Stomach (tissue), 9 donors: ENCODE data around the gene PLA2G4A. TPM values are rescaled to one million over a fixed set of nuclear protein-coding genes. Genes with fewer than 3 reads are reported as not detected.

Experiments used
- DNase-seq, 2 donors: peaks; one replicate each; pipeline versions ENCODE4 v3.0.0 to v3.0.0-alpha.2; 2013 to 2019
- H3K27ac ChIP-seq, 5 donors: fragments of 200-600 bp in 4 of 5; sonication (generic) in 4 of 5; one replicate each; pipeline ENCODE4 v1.5.1; 2013 to 2019; ENCODE audit warnings: mild to moderate bottlenecking in 1 of 5, moderate library complexity in 1 of 5
- H3K27me3 ChIP-seq, 3 donors: fragments of 200-600 bp; sonication (generic); one replicate each; pipeline ENCODE4 v1.5.1; 2017 to 2019; ENCODE audit warnings: mixed run types in 1 of 3
- H3K36me3 ChIP-seq, 4 donors: fragments of 200-600 bp; sonication (generic); 1 replicate in 3 of 4; 2 replicates in 1 of 4; pipeline ENCODE4 v1.5.1; 2016 to 2019
- H3K4me1 ChIP-seq, 4 donors: fragments of 200-600 bp; sonication (generic); one replicate each; pipeline ENCODE4 v1.5.1; 2016 to 2019
- H3K4me3 ChIP-seq, 4 donors: fragments of 200-600 bp; sonication (generic) in 3 of 4; one replicate each; pipeline ENCODE4 v1.5.1; 2016 to 2019; ENCODE audit warnings: mild to moderate bottlenecking in 1 of 4
- H3K9me3 ChIP-seq, 4 donors: fragments of 200-600 bp; sonication (generic); one replicate each; pipeline ENCODE4 v1.5.1; 2016 to 2019
- EP300 ChIP-seq: sonication (generic); formaldehyde crosslinking; IDR thresholded peaks from one replicate; pipeline ENCODE4 v1.6.1; 2017; ENCODE audit warnings: antibody characterized with exemption
- POLR2A ChIP-seq, 4 donors: fragments of 450-650 bp; IDR thresholded peaks; one replicate each; pipeline ENCODE4 v1.6.1; 2016; ENCODE audit warnings: antibody characterized with exemption in 4 of 4, control low read depth in 2 of 4, mild to moderate bottlenecking in 1 of 4, moderate library complexity in 1 of 4
- POLR2AphosphoS5 ChIP-seq, 3 donors: sonication (generic); formaldehyde crosslinking; IDR thresholded peaks; one replicate each; pipeline ENCODE4 v1.6.1; 2016; ENCODE audit warnings: antibody characterized with exemption in 3 of 3
- WGBS, 5 donors: extraction: QIAGEN DNeasy Blood & Tissue Kit in 3 of 5; methylation state at CpG; one replicate each; pipeline versions ENCODE4 v1.1.5 to v1.1.7; 2013 to 2018; 5-methylcytosine and 5-hydroxymethylcytosine counted together
- intact Hi-C: fragments of 100-400 bp; cut with DNase I; formaldehyde crosslinking; loops from one replicate; pipeline ENCODE4 v1.15.1; 2023; ENCODE audit warnings: low total_unique reads
- polyA plus RNA-seq, 3 donors: library from polyadenylated mRNA; stranded (reverse); fragments of 200-250 nt; gene quantifications; one replicate each; pipeline ENCODE4 v1.2.3, GENCODE V29; 2013
- total RNA-seq, 5 donors: library from RNA; depleted of rRNA; stranded (reverse); fragments of >200 nt; gene quantifications; one replicate each; pipeline versions ENCODE4 v1.1.0 to v1.2.3, GENCODE V29; 2014 to 2016
- TF ChIP-seq, protein P1 (sequence below), 7 experiments: fragments of 450-650 bp in 4 of 7; fragments of 200-600 bp in 3 of 7; sonication (generic) in 3 of 7; IDR thresholded peaks; one replicate each; pipeline ENCODE4 v1.5.1; 2016 to 2019; ENCODE audit warnings: antibody characterized with exemption in 7 of 7, control low read depth in 2 of 7, mild to moderate bottlenecking in 1 of 7
- donor health status: healthy with polysubstance abuse.
- donor health status: Bipolar disorder and iron deficiency.
- donor health status: healthy.

The PLA2G4A gene
- total and polyA plus RNA-seq, 8 donors: 2.2 to 17.8 (median 6.8) TPM

- H3K4me3 ChIP-seq: no peak overlapping the region
- H3K9me3 ChIP-seq: no peaks in the 10 kb centered on the region
- DNase-seq: no peak
- peaks cover 0 to 3% (median 0%) of the 10 kb centered on the region in 4 donors for H3K4me1 ChIP-seq
- TF ChIP-seq, protein P1, sequence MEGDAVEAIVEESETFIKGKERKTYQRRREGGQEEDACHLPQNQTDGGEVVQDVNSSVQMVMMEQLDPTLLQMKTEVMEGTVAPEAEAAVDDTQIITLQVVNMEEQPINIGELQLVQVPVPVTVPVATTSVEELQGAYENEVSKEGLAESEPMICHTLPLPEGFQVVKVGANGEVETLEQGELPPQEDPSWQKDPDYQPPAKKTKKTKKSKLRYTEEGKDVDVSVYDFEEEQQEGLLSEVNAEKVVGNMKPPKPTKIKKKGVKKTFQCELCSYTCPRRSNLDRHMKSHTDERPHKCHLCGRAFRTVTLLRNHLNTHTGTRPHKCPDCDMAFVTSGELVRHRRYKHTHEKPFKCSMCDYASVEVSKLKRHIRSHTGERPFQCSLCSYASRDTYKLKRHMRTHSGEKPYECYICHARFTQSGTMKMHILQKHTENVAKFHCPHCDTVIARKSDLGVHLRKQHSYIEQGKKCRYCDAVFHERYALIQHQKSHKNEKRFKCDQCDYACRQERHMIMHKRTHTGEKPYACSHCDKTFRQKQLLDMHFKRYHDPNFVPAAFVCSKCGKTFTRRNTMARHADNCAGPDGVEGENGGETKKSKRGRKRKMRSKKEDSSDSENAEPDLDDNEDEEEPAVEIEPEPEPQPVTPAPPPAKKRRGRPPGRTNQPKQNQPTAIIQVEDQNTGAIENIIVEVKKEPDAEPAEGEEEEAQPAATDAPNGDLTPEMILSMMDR (IDR thresholded peaks at IDR 0.05): no peak
- no peak for TF ChIP-seq POLR2AphosphoS5 (IDR thresholded peaks at IDR 0.05)
- TF ChIP-seq EP300: no peak
- no peak for TF ChIP-seq POLR2A (IDR thresholded peaks at IDR 0.05)
- H3K36me3 ChIP-seq: no peaks in the 10 kb centered on the region
- no peaks in the 10 kb centered on the region for H3K27me3 ChIP-seq
- intact Hi-C loops: no loop called here
- H3K27ac ChIP-seq: no peak overlapping the region
Observed at GRCh38 chr1:186858923-186859322, 30.2 kb downstream of the PLA2G4A start.

DNA sequence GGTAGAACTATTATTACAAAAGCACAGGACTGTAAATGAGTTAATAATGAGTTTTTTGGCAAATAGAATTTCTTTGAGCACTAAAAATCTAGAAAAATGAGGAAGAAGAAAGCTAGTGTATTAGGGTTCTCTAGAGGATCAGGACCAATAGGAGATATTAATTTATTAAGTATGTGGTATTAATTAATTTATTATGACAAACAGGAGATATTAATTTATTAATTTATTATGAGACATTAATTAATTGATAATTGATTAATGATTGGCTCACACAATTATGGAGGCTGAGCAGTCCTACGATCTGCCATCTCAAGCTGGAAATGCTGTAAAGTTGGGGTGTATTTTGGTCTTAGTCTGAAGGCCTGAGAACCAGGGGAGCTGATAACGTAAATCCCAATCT is 31.2 kb downstream of the PLA2G4A start:
- H3K36me3 ChIP-seq: no peaks in the 10 kb centered on the region
- TF ChIP-seq POLR2AphosphoS5 (IDR thresholded peaks at IDR 0.05) (no peak), POLR2A (IDR thresholded peaks at IDR 0.05) (no peak), EP300 (no peak)
- TF ChIP-seq, protein P1 (IDR thresholded peaks at IDR 0.05): no peak
- H3K4me3 ChIP-seq: no peak overlapping the region
- intact Hi-C loops: no loop called here
- no peaks in the 10 kb centered on the region for H3K27me3 ChIP-seq
- DNase-seq: no peak
- H3K4me1 ChIP-seq: no peaks in the 10 kb centered on the region
- H3K9me3 ChIP-seq: no peaks in the 10 kb centered on the region
- 89 to 94% (median 93%) methylated on average over 2 of the region's 2 CpGs for WGBS, 5 donors
- no peak overlapping the region for H3K27ac ChIP-seq

DNA sequence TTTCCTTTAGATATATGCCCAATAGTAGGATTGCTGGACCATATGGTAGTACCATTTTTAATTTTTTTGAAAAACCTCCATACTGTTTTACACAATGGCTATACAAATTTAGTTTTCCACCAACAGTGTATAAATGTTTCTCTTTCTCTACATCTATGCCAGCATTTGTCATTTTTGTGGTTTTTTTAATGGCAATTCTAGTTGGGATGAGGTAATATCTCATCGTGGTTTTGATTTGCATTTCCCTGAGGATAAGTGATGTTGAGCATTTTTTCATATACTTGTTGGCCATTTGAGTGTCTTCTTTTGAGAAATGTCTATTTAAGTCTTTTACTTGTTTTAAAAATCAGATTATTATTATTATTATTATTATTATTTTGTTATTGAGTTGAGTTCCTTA is 35.5 kb downstream of the PLA2G4A start:
- Histone ChIP-seq H3K4me3 (no peak overlapping the region), H3K36me3 (no peaks in the 10 kb centered on the region), H3K27me3 (no peaks in the 10 kb centered on the region), H3K4me1 (peaks cover 0 to 3% (median 0%) of the 10 kb centered on the region in 4 donors), H3K27ac (no peak overlapping the region), H3K9me3 (no peaks in the 10 kb centered on the region)
- WGBS, 5 donors: 68 to 82% (median 79%) methylated on average over 1 of the region's 1 CpG
- TF ChIP-seq EP300: no peak
- TF ChIP-seq POLR2A (IDR thresholded peaks at IDR 0.05): no peak
- no peak for TF ChIP-seq POLR2AphosphoS5 (IDR thresholded peaks at IDR 0.05)
- TF ChIP-seq, protein P1 (IDR thresholded peaks at IDR 0.05): no peak
- intact Hi-C loops: no loop called here
- no peak for DNase-seq

DNA sequence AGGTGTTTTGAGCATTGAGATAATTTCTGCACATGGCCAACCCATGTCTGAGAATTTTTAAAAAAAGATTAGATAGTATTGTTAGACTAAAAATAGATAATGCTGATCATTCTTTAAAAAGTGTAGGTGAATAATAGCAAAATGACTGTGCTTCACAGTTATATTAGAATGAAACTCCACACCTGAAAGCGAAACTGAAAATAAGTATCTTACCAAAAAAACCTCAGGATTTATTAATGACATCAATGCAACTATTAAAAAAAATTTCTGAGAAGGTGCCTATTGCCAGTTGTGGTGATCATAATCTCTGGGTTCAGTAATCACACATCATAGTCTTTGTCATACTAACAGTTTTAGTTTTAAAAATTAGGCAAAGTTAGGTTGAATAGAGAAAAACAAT is 36.5 kb downstream of the PLA2G4A start:
- peaks cover 0 to 7% (median 2%) of the 10 kb centered on the region in 4 donors for H3K4me1 ChIP-seq
- intact Hi-C loops: no loop called here
- no peak for DNase-seq
- 65 to 86% (median 81%) methylated on average over 1 of the region's 1 CpG for WGBS, 5 donors
- H3K27me3 ChIP-seq: no peaks in the 10 kb centered on the region
- TF ChIP-seq, protein P1 (IDR thresholded peaks at IDR 0.05): no peak
- TF ChIP-seq POLR2A (IDR thresholded peaks at IDR 0.05): no peak
- no peak for TF ChIP-seq EP300
- no peak for TF ChIP-seq POLR2AphosphoS5 (IDR thresholded peaks at IDR 0.05)
- H3K36me3 ChIP-seq: no peaks in the 10 kb centered on the region
- no peaks in the 10 kb centered on the region for H3K9me3 ChIP-seq
- no peak overlapping the region for H3K27ac ChIP-seq
- H3K4me3 ChIP-seq: no peak overlapping the region
